Astrocyte (in vitro differentiated cells and primary cell): ENCODE measurements around the gene AP2B1. TPM values are rescaled to one million over a fixed set of nuclear protein-coding genes. Genes with fewer than 3 reads are reported as not detected.

Experiments
- DNase-seq: peaks from one replicate; pipeline ENCODE4 v3.0.0-alpha.2; 2010; ENCODE audit warnings: low read depth
- FAIRE-seq: peaks from 2 replicates; lab custom pipeline; 2011; peaks lifted over from hg19 to GRCh38; lab: Jason Lieb, UNC
- H2AFZ ChIP-seq: 2 replicates; pipeline ENCODE4 v1.6.0; 2012; ENCODE audit warnings: low read depth, low read length, inconsistent platforms
- H3K27ac ChIP-seq: 2 replicates; pipeline ENCODE4 v1.5.1; 2011; ENCODE audit warnings: low read depth, low read length, inconsistent platforms
- H3K27me3 ChIP-seq: 2 replicates; pipeline ENCODE4 v1.6.0; 2011; ENCODE audit warnings: low read length, inconsistent platforms; ENCODE audit not compliant: insufficient read depth
- H3K36me3 ChIP-seq: 2 replicates; pipeline ENCODE4 v1.5.1; 2011; ENCODE audit warnings: low read length, inconsistent platforms; ENCODE audit not compliant: insufficient read depth
- H3K4me1 ChIP-seq: 2 replicates; pipeline ENCODE4 v1.5.1; 2011; ENCODE audit warnings: low read length, inconsistent platforms; ENCODE audit not compliant: insufficient read depth
- H3K4me2 ChIP-seq: 2 replicates; pipeline ENCODE4 v1.6.0; 2012; ENCODE audit warnings: low read length, inconsistent platforms
- H3K4me3 ChIP-seq: 2 replicates; pipeline ENCODE4 v1.5.1; 2011; ENCODE audit warnings: low read depth, mild to moderate bottlenecking, low read length, inconsistent platforms; ENCODE audit not compliant: insufficient read depth
- H3K79me2 ChIP-seq: 2 replicates; pipeline ENCODE4 v1.6.0; 2012; ENCODE audit warnings: mild to moderate bottlenecking, low read length, inconsistent platforms; ENCODE audit not compliant: insufficient read depth
- H3K9ac ChIP-seq: 2 replicates; pipeline ENCODE4 v1.6.0; 2012; ENCODE audit warnings: mild to moderate bottlenecking, low read length, inconsistent platforms
- H3K9me3 ChIP-seq: 2 replicates; pipeline ENCODE4 v1.5.1; 2012; ENCODE audit warnings: low read depth, mild to moderate bottlenecking, low read length, inconsistent platforms; ENCODE audit not compliant: insufficient read depth
- H4K20me1 ChIP-seq: 2 replicates; pipeline ENCODE4 v1.6.0; 2012; ENCODE audit warnings: low read length, inconsistent platforms; ENCODE audit not compliant: insufficient read depth
- H3K27ac Mint-ChIP-seq: one replicate; pipeline ENCODE4 v1.8.0; 2021; ENCODE audit warnings: mild to moderate bottlenecking, mixed read lengths; ENCODE audit not compliant: unreplicated experiment
- H3K27me3 Mint-ChIP-seq: one replicate; pipeline ENCODE4 v1.8.0; 2021; ENCODE audit warnings: low read depth, mixed read lengths; ENCODE audit not compliant: unreplicated experiment
- H3K36me3 Mint-ChIP-seq: one replicate; pipeline ENCODE4 v1.8.0; 2021; ENCODE audit warnings: low read depth, mixed read lengths; ENCODE audit not compliant: unreplicated experiment
- H3K4me1 Mint-ChIP-seq: one replicate; pipeline ENCODE4 v1.8.0; 2021; ENCODE audit warnings: low read depth, mixed read lengths; ENCODE audit not compliant: unreplicated experiment
- H3K4me3 Mint-ChIP-seq: one replicate; pipeline ENCODE4 v1.8.0; 2021; ENCODE audit warnings: mild to moderate bottlenecking, moderate library complexity, mixed read lengths; ENCODE audit not compliant: unreplicated experiment
- H3K9me3 Mint-ChIP-seq: one replicate; pipeline ENCODE4 v1.8.0; 2021; ENCODE audit warnings: mild to moderate bottlenecking, mixed read lengths; ENCODE audit not compliant: unreplicated experiment
- EZH2 ChIP-seq: IDR thresholded peaks from 2 replicates; pipeline ENCODE4 v1.6.1; 2012; ENCODE audit warnings: mild to moderate bottlenecking, low read length, inconsistent platforms; ENCODE audit not compliant: insufficient read depth
- total RNA-seq: library from RNA; stranded (reverse); gene quantifications from 2 replicates; pipeline ENCODE4 v1.2.1, GENCODE V29; 2021
- TF ChIP-seq, protein P1 (sequence below): IDR thresholded peaks from 2 replicates; pipeline ENCODE4 v1.5.1; 2011; ENCODE audit warnings: low read depth, mild to moderate bottlenecking, inconsistent platforms, low read length, moderate library complexity; ENCODE audit not compliant: insufficient read depth

The AP2B1 gene
- total RNA-seq, 1 donor from 2014 or later, result 313 TPM

- FAIRE-seq, result no peak
- no peak overlapping the region for H3K4me3 Mint-ChIP-seq
These were observed 178.8 kb downstream of the AP2B1 start for GRCh38 chr17:35765756-35766488.

DNA sequence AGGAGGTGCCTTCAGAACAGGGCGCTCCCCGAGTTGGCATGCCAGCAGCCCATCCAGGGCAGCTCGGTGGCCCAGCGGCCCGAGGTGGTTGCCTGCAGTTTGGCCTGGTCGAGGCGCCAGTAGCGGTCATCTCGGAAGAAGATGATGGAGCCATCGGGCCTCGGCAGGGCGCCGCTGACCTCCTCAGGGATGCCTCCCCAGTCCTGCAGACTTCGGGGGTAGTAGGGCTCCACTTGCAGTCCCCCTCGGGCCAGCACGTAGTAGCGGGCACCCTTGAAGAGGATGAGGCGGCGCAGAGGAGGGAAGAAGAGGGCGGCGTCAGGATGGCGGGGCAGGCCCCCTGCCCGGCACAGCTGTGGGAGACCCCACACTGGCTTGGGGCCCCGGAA, 179.4 kb downstream of the AP2B1 start:
- H3K4me3 Mint-ChIP-seq, result no peak overlapping the region

More at GRCh38 chr17:35765756-35766488, 178.8 kb downstream of the AP2B1 start:
- Histone ChIP-seq H3K36me3 (no peaks in the 10 kb centered on the region), H2AFZ (no peak overlapping the region), H4K20me1 (no peaks in the 10 kb centered on the region), H3K27ac (no peak overlapping the region), H3K27me3 (peaks cover 5% of the 10 kb centered on the region), H3K9ac (no peak overlapping the region), H3K4me1 (peaks cover 8% of the 10 kb centered on the region), H3K9me3 (no peaks in the 10 kb centered on the region), H3K79me2 (no peaks in the 10 kb centered on the region), H3K4me3 (no peak overlapping the region), H3K4me2 (no peak overlapping the region)
- H3K9me3 Mint-ChIP-seq, result peaks cover 3% of the 10 kb centered on the region
- H3K27ac Mint-ChIP-seq, result no peak overlapping the region
- H3K36me3 Mint-ChIP-seq, result no peaks in the 10 kb centered on the region
- DNase-seq, result no peak
- H3K27me3 Mint-ChIP-seq, result peaks cover 20% of the 10 kb centered on the region
- TF ChIP-seq, protein P1, sequence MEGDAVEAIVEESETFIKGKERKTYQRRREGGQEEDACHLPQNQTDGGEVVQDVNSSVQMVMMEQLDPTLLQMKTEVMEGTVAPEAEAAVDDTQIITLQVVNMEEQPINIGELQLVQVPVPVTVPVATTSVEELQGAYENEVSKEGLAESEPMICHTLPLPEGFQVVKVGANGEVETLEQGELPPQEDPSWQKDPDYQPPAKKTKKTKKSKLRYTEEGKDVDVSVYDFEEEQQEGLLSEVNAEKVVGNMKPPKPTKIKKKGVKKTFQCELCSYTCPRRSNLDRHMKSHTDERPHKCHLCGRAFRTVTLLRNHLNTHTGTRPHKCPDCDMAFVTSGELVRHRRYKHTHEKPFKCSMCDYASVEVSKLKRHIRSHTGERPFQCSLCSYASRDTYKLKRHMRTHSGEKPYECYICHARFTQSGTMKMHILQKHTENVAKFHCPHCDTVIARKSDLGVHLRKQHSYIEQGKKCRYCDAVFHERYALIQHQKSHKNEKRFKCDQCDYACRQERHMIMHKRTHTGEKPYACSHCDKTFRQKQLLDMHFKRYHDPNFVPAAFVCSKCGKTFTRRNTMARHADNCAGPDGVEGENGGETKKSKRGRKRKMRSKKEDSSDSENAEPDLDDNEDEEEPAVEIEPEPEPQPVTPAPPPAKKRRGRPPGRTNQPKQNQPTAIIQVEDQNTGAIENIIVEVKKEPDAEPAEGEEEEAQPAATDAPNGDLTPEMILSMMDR, result no peak
- TF ChIP-seq EZH2, result no peak
- peaks cover 15% of the 10 kb centered on the region for H3K4me1 Mint-ChIP-seq

More for the DNA sequence above, 179.4 kb downstream of the AP2B1 start:
- Histone ChIP-seq H3K27ac (no peak overlapping the region), H3K36me3 (no peaks in the 10 kb centered on the region), H3K27me3 (peaks cover 5% of the 10 kb centered on the region), H3K9me3 (no peaks in the 10 kb centered on the region), H3K79me2 (no peaks in the 10 kb centered on the region), H3K4me3 (no peak overlapping the region), H3K4me1 (peaks cover 8% of the 10 kb centered on the region), H4K20me1 (no peaks in the 10 kb centered on the region), H2AFZ (no peak overlapping the region), H3K4me2 (no peak overlapping the region), H3K9ac (no peak overlapping the region)
- Mint-ChIP-seq H3K27me3 (peaks cover 20% of the 10 kb centered on the region), H3K27ac (no peak overlapping the region), H3K36me3 (no peaks in the 10 kb centered on the region), H3K4me1 (peaks cover 15% of the 10 kb centered on the region), H3K9me3 (peaks cover 2% of the 10 kb centered on the region)
- DNase-seq (no peak), FAIRE-seq (no peak)
- TF ChIP-seq, protein P1, result no peak
